ENCODE results near the gene ZFYVE16. TPM values are rescaled to one million over a fixed set of nuclear protein-coding genes. Genes with fewer than 3 reads are reported as not detected.
A peak's percentile ranks its signal among the peaks of the same experiment; 100 is the strongest.
"Not testable (repeated sequence)": the region's sequence is repeated elsewhere in the genome, so short reads cannot be mapped to it uniquely, and the experiment has no call there.

ZFYVE16 gene
- total RNA-seq, 1 donor, result 28.1 TPM

GRCh38 chr5:80399526-80400239 is 8.2 kb upstream of the ZFYVE16 start:
- peak; percentile 67 for DNase-seq (ENCODE audit: low read depth)
- TF ChIP-seq, protein P1, sequence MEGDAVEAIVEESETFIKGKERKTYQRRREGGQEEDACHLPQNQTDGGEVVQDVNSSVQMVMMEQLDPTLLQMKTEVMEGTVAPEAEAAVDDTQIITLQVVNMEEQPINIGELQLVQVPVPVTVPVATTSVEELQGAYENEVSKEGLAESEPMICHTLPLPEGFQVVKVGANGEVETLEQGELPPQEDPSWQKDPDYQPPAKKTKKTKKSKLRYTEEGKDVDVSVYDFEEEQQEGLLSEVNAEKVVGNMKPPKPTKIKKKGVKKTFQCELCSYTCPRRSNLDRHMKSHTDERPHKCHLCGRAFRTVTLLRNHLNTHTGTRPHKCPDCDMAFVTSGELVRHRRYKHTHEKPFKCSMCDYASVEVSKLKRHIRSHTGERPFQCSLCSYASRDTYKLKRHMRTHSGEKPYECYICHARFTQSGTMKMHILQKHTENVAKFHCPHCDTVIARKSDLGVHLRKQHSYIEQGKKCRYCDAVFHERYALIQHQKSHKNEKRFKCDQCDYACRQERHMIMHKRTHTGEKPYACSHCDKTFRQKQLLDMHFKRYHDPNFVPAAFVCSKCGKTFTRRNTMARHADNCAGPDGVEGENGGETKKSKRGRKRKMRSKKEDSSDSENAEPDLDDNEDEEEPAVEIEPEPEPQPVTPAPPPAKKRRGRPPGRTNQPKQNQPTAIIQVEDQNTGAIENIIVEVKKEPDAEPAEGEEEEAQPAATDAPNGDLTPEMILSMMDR (IDR thresholded peaks at IDR 0.05; ENCODE audit: insufficient read depth, low read length), result no peak
- no peak overlapping the region for H3K4me3 ChIP-seq (ENCODE audit: low read depth, low read length)

GRCh38 chr5:80400368-80400767 is 7.5 kb upstream of the ZFYVE16 start:
- not testable (repeated sequence) for DNase-seq (ENCODE audit: low read depth)

GRCh38 chr5:80403782-80404181 is 4.1 kb upstream of the ZFYVE16 start:
- DNase-seq (ENCODE audit: low read depth), result no peak
- H3K4me3 ChIP-seq (ENCODE audit: low read depth, low read length), result no peak overlapping the region
- TF ChIP-seq, protein P1 (IDR thresholded peaks at IDR 0.05; ENCODE audit: insufficient read depth, low read length), result no peak

More at GRCh38 chr5:80400368-80400767, 7.5 kb upstream of the ZFYVE16 start:
- H3K4me3 ChIP-seq (ENCODE audit: low read depth, low read length), result not testable (repeated sequence)

GRCh38 chr5:80406980-80407734 is 707 bp upstream of the ZFYVE16 start:
- H3K4me3 ChIP-seq (ENCODE audit: low read depth, low read length), result peak overlapping the region; percentile 83
- TF ChIP-seq, protein P1 (IDR thresholded peaks at IDR 0.05; ENCODE audit: insufficient read depth, low read length), result no peak
- no peak for DNase-seq (ENCODE audit: low read depth)

DNA sequence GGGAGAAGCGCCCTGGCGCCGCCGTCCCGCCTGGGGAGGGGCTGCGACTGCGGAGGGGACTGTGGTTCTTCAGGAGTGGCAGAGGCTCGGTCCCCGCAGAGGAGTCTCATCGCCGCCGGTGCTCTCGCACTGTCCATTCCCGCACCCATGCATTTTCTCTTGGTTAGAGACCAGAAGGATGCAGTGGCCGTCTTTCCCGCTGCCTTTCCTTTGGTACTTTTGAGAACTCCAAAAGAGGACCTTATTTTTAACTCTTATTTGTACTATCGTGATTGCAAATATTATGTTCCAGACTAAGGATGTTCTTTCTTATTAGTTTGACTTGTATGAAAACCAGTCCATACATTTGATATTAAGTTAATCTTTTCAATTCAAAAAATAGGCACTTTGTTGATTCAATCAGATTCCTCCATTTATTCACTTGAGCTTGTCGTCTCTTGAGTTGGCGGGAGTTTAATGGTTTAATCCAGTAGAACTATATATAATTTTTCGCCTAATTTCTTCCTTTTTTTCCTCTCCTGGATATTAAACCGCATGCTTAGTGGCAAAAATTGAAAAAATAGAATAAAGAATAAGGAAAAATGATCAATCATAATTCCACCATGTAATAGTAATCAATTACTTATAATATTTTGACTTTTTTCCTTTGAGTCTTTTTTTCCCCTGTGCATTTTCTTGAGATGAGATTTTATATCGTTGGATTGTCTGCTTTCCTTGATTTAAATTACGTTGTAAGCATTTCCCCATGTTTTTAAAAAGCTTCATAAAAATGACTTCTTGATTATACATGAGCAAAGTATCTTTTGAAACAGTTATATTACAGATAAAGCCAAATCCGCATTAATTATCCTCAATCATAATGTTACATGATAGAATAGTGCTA is 861 bp downstream of the ZFYVE16 start:
- H3K4me3 ChIP-seq (ENCODE audit: low read depth, low read length), result peak overlapping the region; percentile 83
- peak; percentile 34 for DNase-seq (ENCODE audit: low read depth)
- TF ChIP-seq, protein P1 (IDR thresholded peaks at IDR 0.05; ENCODE audit: insufficient read depth, low read length), result peak; percentile 47

GRCh38 chr5:80409367-80409966 is 1.6 kb downstream of the ZFYVE16 start:
- peak; percentile 16 for DNase-seq (ENCODE audit: low read depth)
- TF ChIP-seq, protein P1 (IDR thresholded peaks at IDR 0.05; ENCODE audit: insufficient read depth, low read length), result no peak
- H3K4me3 ChIP-seq (ENCODE audit: low read depth, low read length), result peak overlapping the region; percentile 83
